Panc1 (cell line): Measurements from ENCODE around the gene CACNG6.

ENCODE experiments used
- CTCF ChIP-seq: fragments of 450-650 bp; IDR thresholded peaks from 2 replicates; pipeline ENCODE4 v1.5.1; 2017; ENCODE audit warnings: mild to moderate bottlenecking
- POLR2AphosphoS5 ChIP-seq: IDR thresholded peaks from 2 replicates; pipeline ENCODE4 v1.6.1; 2012; ENCODE audit warnings: mild to moderate bottlenecking, low read depth, low read length, moderate library complexity
- REST ChIP-seq, 2 experiments: IDR thresholded peaks; 2 replicates each; pipeline ENCODE4 v1.6.1; 2011 to 2012; ENCODE audit warnings: low read depth in 2 of 2, control low read depth in 1 of 2, low read length in 1 of 2, mild to moderate bottlenecking in 1 of 2, moderate library complexity in 1 of 2; ENCODE audit not compliant: insufficient read depth in 1 of 2
- SIN3A ChIP-seq: IDR thresholded peaks from 2 replicates; pipeline ENCODE4 v1.6.1; 2012; ENCODE audit warnings: low read depth, mild to moderate bottlenecking, low read length, moderate library complexity, borderline replicate concordance; ENCODE audit not compliant: insufficient read depth
- TCF7L2 ChIP-seq: IDR thresholded peaks from 2 replicates; pipeline ENCODE4 v1.6.1; 2011; ENCODE audit warnings: mild to moderate bottlenecking, low read depth, low read length, inconsistent platforms

- TF ChIP-seq CTCF = no peak
- peak; percentile 33; the same call in 1 of the 2 replicates for TF ChIP-seq SIN3A
- TF ChIP-seq REST (IDR thresholded peaks at IDR 0.05; ENCODE audit: insufficient read depth in 1 of 2, low read depth in 2 of 2, low read length in 1 of 2) = peak in 1 of 2 experiments; percentile 64; a peak in 1 of 4 replicates
- TF ChIP-seq POLR2AphosphoS5 = peak; percentile 93
- TF ChIP-seq TCF7L2 = peak; percentile 81
Observed at GRCh38 chr19:53989600-53990533, 1.6 kb upstream of the CACNG6 start.
